PFSK-1 (cell line): ENCODE data around the gene ZDHHC1.

Source experiments
- FOXP2 ChIP-seq: optimal IDR thresholded peaks from 2 replicates; pipeline ENCODE3; 2011; ENCODE audit warnings: borderline replicate concordance, control low read depth, inconsistent platforms; ENCODE audit not compliant: insufficient read depth; ENCODE audit errors: extremely low read length, extremely low read depth
- POLR2AphosphoS5 ChIP-seq: IDR thresholded peaks from 2 replicates; pipeline ENCODE4 v1.6.1; 2012; ENCODE audit warnings: low read depth, mild to moderate bottlenecking, control low read depth, low read length, moderate library complexity
- REST ChIP-seq, 2 experiments: IDR thresholded peaks; 2 replicates each; pipeline versions ENCODE4 v1.6.1 to v1.8.0; 2011 to 2012; ENCODE audit warnings: low read depth in 2 of 2, low read length in 2 of 2, control low read depth in 1 of 2, inconsistent platforms in 1 of 2, mild to moderate bottlenecking in 1 of 2, moderate library complexity in 1 of 2; ENCODE audit not compliant: insufficient read depth in 1 of 2
- SIN3A ChIP-seq: IDR thresholded peaks from 2 replicates; pipeline ENCODE4 v1.6.1; 2012; ENCODE audit warnings: mild to moderate bottlenecking, low read length, moderate library complexity, borderline replicate concordance; ENCODE audit not compliant: insufficient read depth
- TAF1 ChIP-seq: IDR thresholded peaks from 2 replicates; pipeline ENCODE4 v1.6.1; 2012; ENCODE audit warnings: low read length, control low read depth, borderline replicate concordance; ENCODE audit not compliant: insufficient read depth

Gene ZDHHC1

GRCh38 chr16:67445441-67445912, 29.2 kb upstream of the ZDHHC1 start:
- TF ChIP-seq FOXP2 = no peak
- no peak for TF ChIP-seq REST (IDR thresholded peaks at IDR 0.05; ENCODE audit: insufficient read depth in 1 of 2, low read depth in 2 of 2, low read length in 2 of 2)
- no peak for TF ChIP-seq SIN3A
- TF ChIP-seq POLR2AphosphoS5 = no peak
- no peak for TF ChIP-seq TAF1

GRCh38 chr16:67445126-67445426, 28.8 kb upstream of the ZDHHC1 start:
- TF ChIP-seq FOXP2 (no peak), SIN3A (no peak), POLR2AphosphoS5 (no peak)

GRCh38 chr16:67444259-67445125, 28.2 kb upstream of the ZDHHC1 start:
- no peak for TF ChIP-seq REST (IDR thresholded peaks at IDR 0.05; ENCODE audit: insufficient read depth in 1 of 2, low read depth in 2 of 2, low read length in 2 of 2)
- no peak for TF ChIP-seq TAF1
- TF ChIP-seq FOXP2 = no peak
- no peak for TF ChIP-seq SIN3A
- no peak for TF ChIP-seq POLR2AphosphoS5

- TF ChIP-seq SIN3A = no peak
Measured at GRCh38 chr16:67443265-67443664, 27.0 kb upstream of the ZDHHC1 start.

- TF ChIP-seq FOXP2 = no peak
- no peak for TF ChIP-seq SIN3A
- TF ChIP-seq TAF1 = no peak
Measured at GRCh38 chr16:67442581-67443255, 26.4 kb upstream of the ZDHHC1 start.

GRCh38 chr16:67441907-67442306, 25.6 kb upstream of the ZDHHC1 start:
- no peak for TF ChIP-seq FOXP2
- no peak for TF ChIP-seq REST (IDR thresholded peaks at IDR 0.05; ENCODE audit: insufficient read depth in 1 of 2, low read depth in 2 of 2, low read length in 2 of 2)
- no peak for TF ChIP-seq SIN3A
- TF ChIP-seq POLR2AphosphoS5 = no peak
- no peak for TF ChIP-seq TAF1

- TF ChIP-seq POLR2AphosphoS5 (no peak), SIN3A (no peak), TAF1 (no peak), FOXP2 (no peak), REST (IDR thresholded peaks at IDR 0.05; ENCODE audit: insufficient read depth in 1 of 2, low read depth in 2 of 2, low read length in 2 of 2) (no peak)
Measured at GRCh38 chr16:67441271-67441753, 25.0 kb upstream of the ZDHHC1 start.
